Large intestine (tissue), 3 donors: ENCODE results near the gene CTCFL. TPM values are rescaled to one million over a fixed set of nuclear protein-coding genes. Genes with fewer than 3 reads are reported as not detected.

Source experiments
- DNase-seq, 2 donors: peaks; one replicate each; pipeline versions ENCODE4 v3.0.0 to v3.0.0-alpha.2; 2013
- H3K27ac ChIP-seq: one replicate; pipeline ENCODE4 v1.5.1; 2013; ENCODE audit warnings: low read length
- H3K27me3 ChIP-seq: 2 replicates; pipeline ENCODE4 v1.6.1; 2013; ENCODE audit warnings: low read length; ENCODE audit not compliant: control insufficient read depth, insufficient read depth
- H3K36me3 ChIP-seq: 2 replicates; pipeline ENCODE4 v1.6.1; 2013; ENCODE audit warnings: low read length; ENCODE audit not compliant: control insufficient read depth, insufficient read depth
- H3K4me1 ChIP-seq: one replicate; pipeline ENCODE4 v1.6.1; 2013; ENCODE audit warnings: low read length; ENCODE audit not compliant: control insufficient read depth, insufficient read depth
- H3K4me3 ChIP-seq: one replicate; pipeline ENCODE4 v1.5.1; 2013; ENCODE audit warnings: low read length
- H3K9me3 ChIP-seq: one replicate; pipeline ENCODE4 v1.6.1; 2013; ENCODE audit warnings: mild to moderate bottlenecking, low read depth, low read length, moderate library complexity; ENCODE audit not compliant: control insufficient read depth
- WGBS: methylation state at CpG from one replicate; pipeline ENCODE4 v1.1.5; 2013; ENCODE audit warnings: low lambda C conversion rate; ENCODE audit not compliant: insufficient coverage; 5-methylcytosine and 5-hydroxymethylcytosine counted together
- polyA plus RNA-seq: library from polyadenylated mRNA; unstranded; fragments of 120-200 nt; gene quantifications from one replicate; pipeline ENCODE4 v1.2.1, GENCODE V29; 2013

Gene CTCFL
- polyA plus RNA-seq, 1 donor, result 0.03 TPM

GRCh38 chr20:57471496-57472372 lies 53.2 kb downstream of the CTCFL start:
- peaks cover 9% of the 10 kb centered on the region for H3K27me3 ChIP-seq
- no peaks in the 10 kb centered on the region for H3K9me3 ChIP-seq
- H3K4me1 ChIP-seq, result no peaks in the 10 kb centered on the region
- no peak overlapping the region for H3K27ac ChIP-seq
- H3K4me3 ChIP-seq, result no peak overlapping the region
- H3K36me3 ChIP-seq, result no peaks in the 10 kb centered on the region
- DNase-seq, result no peak
- WGBS, result no CpG with 5 or more reads among the region's 12 CpGs

GRCh38 chr20:57470666-57471495 lies 54.1 kb downstream of the CTCFL start:
- Histone ChIP-seq H3K4me3 (no peak overlapping the region), H3K9me3 (no peaks in the 10 kb centered on the region), H3K36me3 (no peaks in the 10 kb centered on the region), H3K27me3 (peaks cover 9% of the 10 kb centered on the region), H3K4me1 (no peaks in the 10 kb centered on the region), H3K27ac (no peak overlapping the region)
- no peak for DNase-seq
- no CpG with 5 or more reads among the region's 18 CpGs for WGBS

- H3K4me1 ChIP-seq, result no peaks in the 10 kb centered on the region
- H3K27me3 ChIP-seq, result peaks cover 9% of the 10 kb centered on the region
- no peak overlapping the region for H3K4me3 ChIP-seq
- H3K27ac ChIP-seq, result no peak overlapping the region
- no peaks in the 10 kb centered on the region for H3K36me3 ChIP-seq
- H3K9me3 ChIP-seq, result no peaks in the 10 kb centered on the region
- WGBS, result no CpG with 5 or more reads among the region's 9 CpGs
- DNase-seq, result no peak
Measured at GRCh38 chr20:57470212-57470522, 54.8 kb downstream of the CTCFL start.

GRCh38 chr20:57469418-57470211 lies 55.3 kb downstream of the CTCFL start:
- peaks cover 9% of the 10 kb centered on the region for H3K27me3 ChIP-seq
- no peak overlapping the region for H3K4me3 ChIP-seq
- H3K9me3 ChIP-seq, result no peaks in the 10 kb centered on the region
- no peaks in the 10 kb centered on the region for H3K4me1 ChIP-seq
- H3K27ac ChIP-seq, result no peak overlapping the region
- DNase-seq, result no peak
- no CpG with 5 or more reads among the region's 17 CpGs for WGBS
- no peaks in the 10 kb centered on the region for H3K36me3 ChIP-seq

- no peak for DNase-seq
- Histone ChIP-seq H3K9me3 (no peaks in the 10 kb centered on the region), H3K4me3 (no peak overlapping the region), H3K4me1 (no peaks in the 10 kb centered on the region), H3K27ac (no peak overlapping the region), H3K27me3 (peaks cover 9% of the 10 kb centered on the region), H3K36me3 (no peaks in the 10 kb centered on the region)
- 80% methylated on average over 1 of the region's 18 CpGs for WGBS
Measured at GRCh38 chr20:57468523-57469417, 56.2 kb downstream of the CTCFL start.

GRCh38 chr20:57467742-57468141 lies 57.2 kb downstream of the CTCFL start:
- DNase-seq, result no peak
- Histone ChIP-seq H3K27ac (no peak overlapping the region), H3K4me1 (no peaks in the 10 kb centered on the region), H3K4me3 (no peak overlapping the region), H3K36me3 (no peaks in the 10 kb centered on the region), H3K9me3 (no peaks in the 10 kb centered on the region), H3K27me3 (peaks cover 9% of the 10 kb centered on the region)
- WGBS, result no CpG with 5 or more reads among the region's 6 CpGs

- Histone ChIP-seq H3K36me3 (no peaks in the 10 kb centered on the region), H3K27ac (no peak overlapping the region), H3K9me3 (no peaks in the 10 kb centered on the region), H3K4me3 (no peak overlapping the region), H3K4me1 (no peaks in the 10 kb centered on the region), H3K27me3 (peaks cover 9% of the 10 kb centered on the region)
- no peak for DNase-seq
- WGBS, result no CpG with 5 or more reads among the region's 4 CpGs
Measured at GRCh38 chr20:57465943-57466342, 59.0 kb downstream of the CTCFL start.

GRCh38 chr20:57465486-57465885 lies 59.5 kb downstream of the CTCFL start:
- no CpG with 5 or more reads among the region's 8 CpGs for WGBS
- no peak for DNase-seq
- Histone ChIP-seq H3K4me1 (no peaks in the 10 kb centered on the region), H3K27me3 (peaks cover 5% of the 10 kb centered on the region), H3K9me3 (no peaks in the 10 kb centered on the region), H3K36me3 (no peaks in the 10 kb centered on the region), H3K4me3 (no peak overlapping the region), H3K27ac (no peak overlapping the region)

- Histone ChIP-seq H3K27me3 (peaks cover 5% of the 10 kb centered on the region), H3K9me3 (no peaks in the 10 kb centered on the region), H3K36me3 (no peaks in the 10 kb centered on the region), H3K4me1 (no peaks in the 10 kb centered on the region), H3K27ac (no peak overlapping the region), H3K4me3 (no peak overlapping the region)
- DNase-seq, result no peak
- no CpG with 5 or more reads among the region's 13 CpGs for WGBS
Measured at GRCh38 chr20:57464642-57465211, 60.2 kb downstream of the CTCFL start.
